Fibroblast of villous mesenchyme (primary cell): ENCODE results near the gene FRMD8. TPM values are rescaled to one million over a fixed set of nuclear protein-coding genes. Genes with fewer than 3 reads are reported as not detected.

Experiments used
- DNase-seq: peaks from one replicate; pipeline ENCODE4 v3.0.0-alpha.2; 2010; ENCODE audit warnings: low read depth
- H3K4me3 ChIP-seq: 2 replicates; pipeline ENCODE4 v1.5.1; 2011; ENCODE audit warnings: low read depth, mild to moderate bottlenecking, low read length
- CTCF ChIP-seq: IDR thresholded peaks from 2 replicates; pipeline ENCODE4 v1.5.1; 2012; ENCODE audit warnings: low read depth, mild to moderate bottlenecking, low read length; ENCODE audit not compliant: insufficient read depth
- total RNA-seq: library from RNA; depleted of rRNA; stranded (reverse); fragments of >200 nt; gene quantifications from 2 replicates; pipeline ENCODE4 v1.2.3, GENCODE V29; 2012

The FRMD8 gene
- total RNA-seq, 1 donor: 44.5 TPM

GRCh38 chr11:65378928-65379638, 7.4 kb upstream of the FRMD8 start:
- no peak for TF ChIP-seq CTCF
- no peak for DNase-seq

GRCh38 chr11:65379698-65380459, 6.6 kb upstream of the FRMD8 start:
- H3K4me3 ChIP-seq: no peak overlapping the region
- DNase-seq: no peak
- TF ChIP-seq CTCF: no peak

More at GRCh38 chr11:65378928-65379638, 7.4 kb upstream of the FRMD8 start:
- no peak overlapping the region for H3K4me3 ChIP-seq

GRCh38 chr11:65380460-65381119, 5.8 kb upstream of the FRMD8 start:
- no peak for TF ChIP-seq CTCF
- no peak overlapping the region for H3K4me3 ChIP-seq
- DNase-seq: no peak

GRCh38 chr11:65381716-65382032, 4.8 kb upstream of the FRMD8 start:
- no peak for DNase-seq
- H3K4me3 ChIP-seq: peak overlapping the region; percentile 47
- TF ChIP-seq CTCF: no peak

- peak; percentile 79 for TF ChIP-seq CTCF
- H3K4me3 ChIP-seq: peak within 1 kb of the TSS; percentile 48
- DNase-seq: peak; percentile 100
These were observed 4.2 kb upstream of the FRMD8 start, which contains the start of gene SLC25A45 for GRCh38 chr11:65382033-65382803. SLC25A45 (minus strand) TSS chr11:65382646; CDS start chr11:65381951, 695 bp downstream.

GRCh38 chr11:65382804-65383368, 3.6 kb upstream of the FRMD8 start:
- H3K4me3 ChIP-seq: peak overlapping the region; percentile 48
- DNase-seq: no peak
- no peak for TF ChIP-seq CTCF
